ENCODE results near the gene SUCO. TPM values are rescaled to one million over a fixed set of nuclear protein-coding genes. Genes with fewer than 3 reads are reported as not detected.

The SUCO gene
- total and polyA plus RNA-seq, 2 of the 13 experiments (the other 11 are each of a cell fraction or from before 2014, with no cell fraction given): 12.6 to 25.5 TPM

GRCh38 chr1:172498857-172499256 lies 34.1 kb upstream of the SUCO start (continued):
- TF ChIP-seq, protein P1, sequence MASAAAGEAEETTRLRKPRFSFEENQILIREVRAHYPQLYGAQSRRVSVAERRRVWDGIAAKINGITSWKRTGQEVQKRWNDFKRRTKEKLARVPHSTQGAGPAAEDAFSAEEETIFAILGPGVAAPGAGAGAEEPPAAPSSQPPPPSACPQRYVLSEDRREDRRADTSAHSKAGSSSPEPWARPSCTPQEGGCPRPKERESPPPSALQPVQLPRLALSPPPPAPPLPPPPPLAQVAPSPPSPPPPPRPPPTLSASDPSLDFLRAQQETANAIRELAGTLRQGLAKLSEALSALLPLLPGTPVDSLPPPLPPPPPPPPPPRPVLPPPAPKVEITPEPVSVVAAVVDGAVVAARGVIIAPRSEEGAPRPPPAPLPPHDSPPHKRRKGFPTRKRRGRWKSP (CRISPR knock-in tag; IDR thresholded peaks at IDR 0.05): no peak
- no peak for TF ChIP-seq MTF1 (CRISPR knock-in tag; IDR thresholded peaks at IDR 0.05)
- TF ChIP-seq SIX4 (CRISPR knock-in tag; IDR thresholded peaks at IDR 0.05): no peak
- TF ChIP-seq ARNTL (CRISPR knock-in tag; IDR thresholded peaks at IDR 0.05): no peak
- no peak for TF ChIP-seq HNRNPUL1 (IDR thresholded peaks at IDR 0.05; ENCODE audit: low read depth, low read length)
- TF ChIP-seq EEA1 (CRISPR knock-in tag; IDR thresholded peaks at IDR 0.05; ENCODE audit: borderline replicate concordance): no peak
- no peak for TF ChIP-seq ZNF30 (CRISPR knock-in tag; IDR thresholded peaks at IDR 0.05)

GRCh38 chr1:172499636-172500141 lies 33.3 kb upstream of the SUCO start:
- in situ Hi-C loops (cut with HindIII; ENCODE audit: extremely low pct_ligation_motif_present, low pct_unique_long_range_greater_than_20kb) (no loop called here), intact Hi-C loops (cut with micrococcal nuclease; ENCODE audit: unreplicated experiment) (loop anchor here (1.0 to 2.0 kb wide), 2 partner anchors 33 to 49 kb away; partner anchors contain the start of gene SUCO)
- H3K9me3 ChIP-seq (ENCODE audit: low read length): no peaks in the 10 kb centered on the region
- no peak overlapping the region for H3K9ac ChIP-seq (ENCODE audit: insufficient read depth, low read depth, low read length)
- H3K27me3 ChIP-seq (ENCODE audit: control insufficient read depth in 1 of 2, insufficient read depth in 2 of 2, low read length in 2 of 2): no peaks in the 10 kb centered on the region
- H3K4me2 ChIP-seq (ENCODE audit: low read depth, low read length): peak overlapping the region; percentile 55
- FAIRE-seq (peak; percentile 68), DNase-seq (ENCODE audit: low spot score) (peak; percentile 90), ATAC-seq (peak; percentile 95)
- WGBS (ENCODE audit: low lambda C conversion rate): no CpG with 5 or more reads among the region's 3 CpGs
- H3K36me3 ChIP-seq (replicated peaks in 1 of 2; ENCODE audit: control insufficient read depth in 1 of 2, insufficient read depth in 2 of 2, low read length in 2 of 2): no peaks in the 10 kb centered on the region
- H4K20me1 ChIP-seq (ENCODE audit: insufficient read depth, low read length): no peaks in the 10 kb centered on the region
- no peak overlapping the region for H2AFZ ChIP-seq (ENCODE audit: low read length)
- peaks cover 62% of the 10 kb centered on the region for H3K4me1 ChIP-seq (ENCODE audit: insufficient read depth, low read length)
- BruUV-seq (replicated peaks): no TSS peak
- H3K27ac ChIP-seq (ENCODE audit: extremely low read length, insufficient read depth, low read length): no peak overlapping the region
- peak overlapping the region in 1 of 3 experiments; percentile 12; a peak in 1 of 6 replicates for H3K4me3 ChIP-seq (replicated peaks in 1 of 3; ENCODE audit: insufficient read depth in 1 of 3, low read depth in 2 of 3, low read length in 3 of 3)
- ChIA-PET POLR2A (interaction anchor here (1.0 to 3.7 kb wide), 4 partner anchors 11 to 50 kb away, joined by 8 to 39 read pairs (median 20); partner anchors contain the start of gene SUCO), CTCF (ENCODE audit: low intra/inter-chr PET ratio, low total read pairs) (interaction anchor here (0.6 to 1.6 kb wide), 2 partner anchors 49 to 248 kb away, joined by 3 to 4 read pairs; no protein-coding TSS in a partner anchor)
- no peaks in the 10 kb centered on the region for H3K79me2 ChIP-seq (ENCODE audit: insufficient read depth, low read length)
- TF ChIP-seq, protein P2, sequence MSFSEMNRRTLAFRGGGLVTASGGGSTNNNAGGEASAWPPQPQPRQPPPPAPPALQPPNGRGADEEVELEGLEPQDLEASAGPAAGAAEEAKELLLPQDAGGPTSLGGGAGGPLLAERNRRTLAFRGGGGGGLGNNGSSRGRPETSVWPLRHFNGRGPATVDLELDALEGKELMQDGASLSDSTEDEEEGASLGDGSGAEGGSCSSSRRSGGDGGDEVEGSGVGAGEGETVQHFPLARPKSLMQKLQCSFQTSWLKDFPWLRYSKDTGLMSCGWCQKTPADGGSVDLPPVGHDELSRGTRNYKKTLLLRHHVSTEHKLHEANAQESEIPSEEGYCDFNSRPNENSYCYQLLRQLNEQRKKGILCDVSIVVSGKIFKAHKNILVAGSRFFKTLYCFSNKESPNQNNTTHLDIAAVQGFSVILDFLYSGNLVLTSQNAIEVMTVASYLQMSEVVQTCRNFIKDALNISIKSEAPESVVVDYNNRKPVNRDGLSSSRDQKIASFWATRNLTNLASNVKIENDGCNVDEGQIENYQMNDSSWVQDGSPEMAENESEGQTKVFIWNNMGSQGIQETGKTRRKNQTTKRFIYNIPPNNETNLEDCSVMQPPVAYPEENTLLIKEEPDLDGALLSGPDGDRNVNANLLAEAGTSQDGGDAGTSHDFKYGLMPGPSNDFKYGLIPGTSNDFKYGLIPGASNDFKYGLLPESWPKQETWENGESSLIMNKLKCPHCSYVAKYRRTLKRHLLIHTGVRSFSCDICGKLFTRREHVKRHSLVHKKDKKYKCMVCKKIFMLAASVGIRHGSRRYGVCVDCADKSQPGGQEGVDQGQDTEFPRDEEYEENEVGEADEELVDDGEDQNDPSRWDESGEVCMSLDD (CRISPR knock-in tag; IDR thresholded peaks at IDR 0.05; ENCODE audit: borderline replicate concordance): no peak
- no peak for TF ChIP-seq ATF2 (CRISPR knock-in tag; IDR thresholded peaks at IDR 0.05)
- TF ChIP-seq, protein P3, sequence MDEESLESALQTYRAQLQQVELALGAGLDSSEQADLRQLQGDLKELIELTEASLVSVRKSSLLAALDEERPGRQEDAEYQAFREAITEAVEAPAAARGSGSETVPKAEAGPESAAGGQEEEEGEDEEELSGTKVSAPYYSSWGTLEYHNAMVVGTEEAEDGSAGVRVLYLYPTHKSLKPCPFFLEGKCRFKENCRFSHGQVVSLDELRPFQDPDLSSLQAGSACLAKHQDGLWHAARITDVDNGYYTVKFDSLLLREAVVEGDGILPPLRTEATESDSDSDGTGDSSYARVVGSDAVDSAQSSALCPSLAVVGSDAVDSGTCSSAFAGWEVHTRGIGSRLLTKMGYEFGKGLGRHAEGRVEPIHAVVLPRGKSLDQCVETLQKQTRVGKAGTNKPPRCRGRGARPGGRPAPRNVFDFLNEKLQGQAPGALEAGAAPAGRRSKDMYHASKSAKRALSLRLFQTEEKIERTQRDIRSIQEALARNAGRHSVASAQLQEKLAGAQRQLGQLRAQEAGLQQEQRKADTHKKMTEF (CRISPR knock-in tag; IDR thresholded peaks at IDR 0.05): peak; percentile 26; the same call in 1 of the 2 replicates
- peak; percentile 57; the same call in 1 of the 2 replicates for TF ChIP-seq TBX3 (IDR thresholded peaks at IDR 0.05; ENCODE audit: borderline replicate concordance)
- 0 out of 2 replicates have a peak, but pooled peaks have one; percentile 48 for TF ChIP-seq ZNF792 (CRISPR knock-in tag; IDR thresholded peaks at IDR 0.05)
- TF ChIP-seq ATRX (CRISPR knock-in tag; IDR thresholded peaks at IDR 0.05; ENCODE audit: borderline replicate concordance): no peak
- no peak for TF ChIP-seq ZNF430 (CRISPR knock-in tag; IDR thresholded peaks at IDR 0.05)
- 0 out of 2 replicates have a peak, but pooled peaks have one; percentile 32 for TF ChIP-seq PITX1 (CRISPR knock-in tag; IDR thresholded peaks at IDR 0.05)
- no peak for TF ChIP-seq ZNF615 (CRISPR knock-in tag; IDR thresholded peaks at IDR 0.05; ENCODE audit: borderline replicate concordance)
- TF ChIP-seq CEBPG (CRISPR knock-in tag; IDR thresholded peaks at IDR 0.05): 0 out of 2 replicates have a peak, but pooled peaks have one; percentile 9
- TF ChIP-seq KAT8 (CRISPR knock-in tag; IDR thresholded peaks at IDR 0.05): 0 out of 2 replicates have a peak, but pooled peaks have one; percentile 18

All from HepG2 (cell line).